SJSA1 (cell line): ENCODE results near the gene EPHA3. TPM values are rescaled to one million over a fixed set of nuclear protein-coding genes. Genes with fewer than 3 reads are reported as not detected.

Experiments used
- DNase-seq, 2 experiments: peaks; one replicate each; pipeline ENCODE4 v3.0.0-alpha.2; 2015 to 2020; ENCODE audit warnings: low spot score in 2 of 2, low read depth in 1 of 2
- H3K27ac ChIP-seq: fragments of 250-450 bp; sonication (Bioruptor Pico); 2 replicates; pipeline ENCODE4 v1.5.1; 2020; ENCODE audit warnings: mild to moderate bottlenecking, moderate library complexity
- H3K27me3 ChIP-seq: fragments of 250-450 bp; sonication (Bioruptor Pico); replicated peaks from 2 replicates; pipeline ENCODE4 v1.5.1; 2020; ENCODE audit warnings: mild to moderate bottlenecking, moderate library complexity
- H3K36me3 ChIP-seq: fragments of 250-450 bp; sonication (Bioruptor Pico); 2 replicates; pipeline ENCODE4 v1.5.1; 2020; ENCODE audit warnings: mild to moderate bottlenecking
- H3K4me1 ChIP-seq: fragments of 250-450 bp; sonication (Bioruptor Pico); replicated peaks from 2 replicates; pipeline ENCODE4 v1.6.1; 2021; ENCODE audit warnings: mild to moderate bottlenecking
- H3K4me3 ChIP-seq: fragments of 250-450 bp; sonication (Bioruptor Pico); 2 replicates; pipeline ENCODE4 v1.5.1; 2020; ENCODE audit warnings: mild to moderate bottlenecking
- H3K9me3 ChIP-seq: fragments of 250-450 bp; sonication (Bioruptor Pico); replicated peaks from 2 replicates; pipeline ENCODE4 v1.5.1; 2020; ENCODE audit warnings: mild to moderate bottlenecking
- total RNA-seq: library from RNA; depleted of rRNA; stranded (reverse); fragments of >200 nt; shearing (Covaris generic); gene quantifications from 2 replicates; pipeline ENCODE4 v1.2.3, GENCODE V29; 2014

Gene EPHA3
- total RNA-seq, 1 experiment from 2014 or later = 0.03 TPM

DNA sequence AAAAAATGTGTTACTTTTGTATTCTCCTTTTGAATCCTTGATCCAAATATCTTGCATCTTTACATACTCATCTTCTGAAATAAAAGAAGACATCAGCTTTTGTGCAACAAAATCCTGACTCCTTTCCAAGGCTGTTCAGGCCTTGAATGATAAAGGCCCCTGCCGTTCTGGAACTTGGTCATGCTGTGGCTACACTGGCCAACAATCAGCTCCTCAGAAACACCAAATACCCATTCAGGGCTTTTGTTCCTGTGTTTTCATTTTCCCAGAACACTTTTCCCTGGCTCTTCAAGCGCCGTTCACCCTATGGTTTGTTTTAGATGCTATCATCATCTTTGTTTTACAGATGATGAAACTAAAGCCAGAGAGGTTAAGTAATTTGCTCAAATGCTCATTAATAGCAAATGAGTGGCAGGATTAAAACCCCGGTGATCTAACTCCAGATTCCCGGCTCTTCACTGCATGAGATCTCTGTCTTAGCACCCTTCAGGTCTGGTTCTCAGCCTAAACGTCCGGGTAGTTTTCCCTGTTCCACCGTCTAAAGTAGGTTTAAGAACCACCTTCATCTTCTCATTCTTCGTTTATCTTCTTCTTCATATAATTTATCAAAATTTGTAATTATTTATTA, 58.3 kb downstream of the EPHA3 start:
- H3K4me1 ChIP-seq = no peaks in the 10 kb centered on the region
- H3K36me3 ChIP-seq = no peaks in the 10 kb centered on the region
- H3K9me3 ChIP-seq = no peaks in the 10 kb centered on the region
- H3K27me3 ChIP-seq = no peaks in the 10 kb centered on the region
- H3K27ac ChIP-seq = no peak overlapping the region
- no peak for DNase-seq
- no peak overlapping the region for H3K4me3 ChIP-seq

- Histone ChIP-seq H3K27me3 (no peaks in the 10 kb centered on the region), H3K27ac (no peak overlapping the region), H3K4me1 (no peaks in the 10 kb centered on the region), H3K9me3 (no peaks in the 10 kb centered on the region), H3K4me3 (no peak overlapping the region), H3K36me3 (no peaks in the 10 kb centered on the region)
- DNase-seq = no peak
Observed at GRCh38 chr3:89171687-89172545, 64.5 kb downstream of the EPHA3 start.

DNA sequence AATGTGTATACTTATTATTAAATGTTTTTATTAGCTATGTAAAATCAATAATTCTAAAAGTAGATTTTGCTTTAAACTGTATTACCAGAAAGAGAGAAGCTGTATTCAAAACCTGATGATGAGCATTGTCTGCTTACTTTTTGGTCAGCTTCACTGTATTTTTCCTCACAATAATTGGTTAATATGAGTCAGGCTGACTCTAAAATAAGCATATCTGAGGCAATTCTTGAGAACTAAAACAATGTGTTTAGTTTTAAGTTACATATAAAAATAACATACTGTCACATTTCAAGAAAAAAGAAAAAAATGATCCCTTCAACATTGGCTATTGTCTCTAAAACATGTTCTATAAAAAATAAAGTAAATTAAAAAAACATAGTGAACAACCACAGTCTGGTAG, 66.1 kb downstream of the EPHA3 start:
- Histone ChIP-seq H3K4me3 (no peak overlapping the region), H3K9me3 (no peaks in the 10 kb centered on the region), H3K27me3 (no peaks in the 10 kb centered on the region), H3K36me3 (no peaks in the 10 kb centered on the region), H3K27ac (no peak overlapping the region), H3K4me1 (no peaks in the 10 kb centered on the region)
- no peak for DNase-seq

DNA sequence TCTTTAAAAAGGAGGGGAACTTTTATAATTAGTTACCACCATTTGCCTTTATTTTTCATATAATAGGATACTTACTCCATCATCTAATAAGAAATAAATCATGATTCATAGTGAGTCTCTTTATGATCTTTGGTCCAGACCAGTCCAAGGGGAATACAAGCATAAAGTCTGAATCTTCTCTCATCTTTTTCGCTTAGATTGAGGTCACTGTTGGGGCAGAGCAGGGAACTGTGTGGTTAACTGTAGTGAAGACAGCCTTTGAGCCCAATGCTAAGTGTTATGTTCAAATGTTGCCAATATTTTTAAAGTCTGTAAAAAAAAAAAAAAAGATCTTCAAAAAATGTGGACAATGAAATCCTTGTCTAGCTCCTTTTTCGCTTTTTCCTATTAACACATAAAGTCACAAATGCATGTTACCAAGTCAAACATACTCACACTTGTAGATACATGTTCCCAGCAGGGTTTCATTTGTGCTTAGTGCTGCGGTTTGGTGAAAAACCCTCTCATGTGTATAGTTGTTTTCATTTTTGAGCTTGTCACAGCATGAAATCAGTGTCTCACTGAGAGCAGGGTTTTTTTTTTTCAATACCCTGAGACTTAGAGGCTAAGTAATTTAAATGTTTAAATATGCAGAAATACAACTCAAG, 72.1 kb downstream of the EPHA3 start:
- Histone ChIP-seq H3K9me3 (no peaks in the 10 kb centered on the region), H3K4me1 (no peaks in the 10 kb centered on the region), H3K4me3 (no peak overlapping the region), H3K27me3 (no peaks in the 10 kb centered on the region), H3K27ac (no peak overlapping the region), H3K36me3 (no peaks in the 10 kb centered on the region)
- DNase-seq = no peak

DNA sequence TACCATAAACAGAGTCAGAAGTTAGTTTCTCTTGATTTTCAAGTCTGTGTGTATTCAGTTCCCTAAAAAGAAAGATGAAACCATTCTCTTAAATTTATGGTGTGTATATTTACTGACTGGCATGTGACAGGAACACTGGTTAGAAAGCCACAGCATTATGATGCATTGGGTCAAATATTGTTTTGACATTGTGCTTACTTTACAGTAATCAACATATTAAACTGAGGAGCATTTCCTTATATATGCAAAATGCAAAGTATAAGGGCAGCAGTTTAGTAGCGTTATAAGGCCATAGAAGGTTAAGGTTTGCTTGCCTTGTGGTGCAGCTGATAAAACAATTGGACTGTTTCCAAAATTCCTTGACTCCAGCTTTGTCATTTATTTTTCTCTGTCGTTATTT, 72.9 kb downstream of the EPHA3 start:
- no peaks in the 10 kb centered on the region for H3K27me3 ChIP-seq
- no peaks in the 10 kb centered on the region for H3K9me3 ChIP-seq
- no peaks in the 10 kb centered on the region for H3K36me3 ChIP-seq
- no peak overlapping the region for H3K4me3 ChIP-seq
- no peak for DNase-seq
- H3K27ac ChIP-seq = no peak overlapping the region
- H3K4me1 ChIP-seq = no peaks in the 10 kb centered on the region

DNA sequence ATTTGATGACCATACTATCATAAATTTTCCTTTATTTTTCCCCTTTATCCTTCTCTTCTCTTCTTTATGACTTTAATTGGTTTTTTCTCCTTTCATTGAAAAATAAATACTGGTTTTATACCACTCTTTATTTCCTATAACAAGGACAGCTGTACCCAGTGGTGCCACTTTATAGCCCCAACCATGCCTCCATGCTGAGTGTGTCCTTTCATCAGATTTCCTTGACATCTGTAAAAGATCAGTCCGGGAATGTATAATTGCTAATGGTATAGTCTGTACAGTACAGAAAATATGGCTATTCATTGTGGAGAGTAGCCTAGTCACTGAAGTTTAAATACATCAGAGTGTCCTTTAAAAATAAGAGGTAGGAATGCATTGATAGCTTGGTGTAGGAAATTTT, 74.6 kb downstream of the EPHA3 start:
- no peaks in the 10 kb centered on the region for H3K9me3 ChIP-seq
- DNase-seq = no peak
- H3K27ac ChIP-seq = no peak overlapping the region
- no peak overlapping the region for H3K4me3 ChIP-seq
- H3K4me1 ChIP-seq = no peaks in the 10 kb centered on the region
- H3K27me3 ChIP-seq = no peaks in the 10 kb centered on the region
- no peaks in the 10 kb centered on the region for H3K36me3 ChIP-seq

- no peaks in the 10 kb centered on the region for H3K9me3 ChIP-seq
- no peak overlapping the region for H3K4me3 ChIP-seq
- H3K36me3 ChIP-seq = no peaks in the 10 kb centered on the region
- H3K27ac ChIP-seq = no peak overlapping the region
- H3K4me1 ChIP-seq = no peaks in the 10 kb centered on the region
- no peaks in the 10 kb centered on the region for H3K27me3 ChIP-seq
- DNase-seq = no peak
Observed at GRCh38 chr3:89184151-89184995, 77.0 kb downstream of the EPHA3 start.

- Histone ChIP-seq H3K36me3 (no peaks in the 10 kb centered on the region), H3K27me3 (no peaks in the 10 kb centered on the region), H3K27ac (no peak overlapping the region), H3K4me1 (no peaks in the 10 kb centered on the region), H3K9me3 (no peaks in the 10 kb centered on the region), H3K4me3 (no peak overlapping the region)
- DNase-seq = no peak
Observed at GRCh38 chr3:89186456-89186855, 79.0 kb downstream of the EPHA3 start.

GRCh38 chr3:89198591-89198990, 91.2 kb downstream of the EPHA3 start:
- no peak for DNase-seq
- H3K9me3 ChIP-seq = no peaks in the 10 kb centered on the region
- H3K36me3 ChIP-seq = no peaks in the 10 kb centered on the region
- H3K4me1 ChIP-seq = no peaks in the 10 kb centered on the region
- no peak overlapping the region for H3K4me3 ChIP-seq
- H3K27ac ChIP-seq = no peak overlapping the region
- no peaks in the 10 kb centered on the region for H3K27me3 ChIP-seq

DNA sequence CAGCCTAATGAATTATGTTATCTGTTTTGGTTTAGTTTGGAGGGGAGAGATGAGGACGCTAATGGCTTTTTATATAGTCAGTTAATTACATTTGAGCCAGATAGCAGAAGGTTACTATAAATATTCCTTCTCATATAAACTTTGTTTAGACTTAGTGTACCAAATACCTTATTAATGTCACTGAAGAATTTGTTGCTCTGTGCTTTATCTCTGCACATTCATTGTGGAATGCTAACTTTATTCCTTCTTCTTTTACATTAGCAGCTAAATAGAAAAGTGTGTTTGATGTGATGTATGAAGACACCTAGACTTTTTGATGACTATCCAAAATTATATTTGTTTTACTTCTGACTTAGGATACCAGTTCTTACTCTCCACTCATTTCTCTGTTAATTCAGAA, 105.2 kb downstream of the EPHA3 start:
- Histone ChIP-seq H3K4me1 (no peaks in the 10 kb centered on the region), H3K36me3 (no peaks in the 10 kb centered on the region), H3K27ac (no peak overlapping the region), H3K27me3 (no peaks in the 10 kb centered on the region), H3K9me3 (no peaks in the 10 kb centered on the region), H3K4me3 (no peak overlapping the region)
- no peak for DNase-seq

GRCh38 chr3:89216016-89216739, 108.8 kb downstream of the EPHA3 start:
- no peak overlapping the region for H3K4me3 ChIP-seq
- no peaks in the 10 kb centered on the region for H3K27me3 ChIP-seq
- DNase-seq = no peak
- H3K27ac ChIP-seq = no peak overlapping the region
- H3K36me3 ChIP-seq = no peaks in the 10 kb centered on the region
- no peaks in the 10 kb centered on the region for H3K4me1 ChIP-seq
- no peaks in the 10 kb centered on the region for H3K9me3 ChIP-seq

GRCh38 chr3:89217148-89217685, 109.8 kb downstream of the EPHA3 start:
- Histone ChIP-seq H3K4me3 (no peak overlapping the region), H3K4me1 (no peaks in the 10 kb centered on the region), H3K36me3 (no peaks in the 10 kb centered on the region), H3K9me3 (no peaks in the 10 kb centered on the region), H3K27me3 (no peaks in the 10 kb centered on the region), H3K27ac (no peak overlapping the region)
- no peak for DNase-seq

DNA sequence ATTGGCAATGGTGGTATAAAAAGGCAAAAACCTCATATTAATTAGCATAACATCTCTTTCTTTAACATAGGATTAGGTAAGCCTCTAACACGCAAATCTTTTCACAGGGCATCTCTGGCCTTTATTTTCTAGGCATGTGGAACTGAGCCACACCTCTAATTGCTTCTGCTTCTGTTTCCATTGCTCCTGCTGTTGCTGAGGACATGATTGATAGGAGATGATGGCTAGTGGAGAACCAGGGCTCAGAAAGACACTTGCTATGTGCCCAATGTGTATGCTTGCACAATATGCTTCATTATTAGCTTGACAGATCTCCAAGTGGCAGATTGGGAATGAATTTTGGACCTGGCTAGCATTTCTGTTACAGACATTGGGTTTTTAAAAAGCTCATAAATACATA, 114.5 kb downstream of the EPHA3 start:
- H3K27ac ChIP-seq = no peak overlapping the region
- no peak overlapping the region for H3K4me3 ChIP-seq
- DNase-seq = no peak
- no peaks in the 10 kb centered on the region for H3K9me3 ChIP-seq
- H3K36me3 ChIP-seq = no peaks in the 10 kb centered on the region
- H3K4me1 ChIP-seq = no peaks in the 10 kb centered on the region
- H3K27me3 ChIP-seq = no peaks in the 10 kb centered on the region
